HUES64 (cell line): ENCODE results near the gene XKR7.

Experiments
- H3K27ac ChIP-seq: 2 replicates; pipeline ENCODE4 v1.7.0; 2013; ENCODE audit warnings: low read depth, low read length, inconsistent platforms
- H3K27me3 ChIP-seq: 2 replicates; pipeline ENCODE4 v1.6.1; 2013; ENCODE audit warnings: mild to moderate bottlenecking, low read length; ENCODE audit not compliant: insufficient read depth
- H3K36me3 ChIP-seq: 2 replicates; pipeline ENCODE4 v1.6.1; 2013; ENCODE audit warnings: mild to moderate bottlenecking, low read length; ENCODE audit not compliant: insufficient read depth
- H3K4me1 ChIP-seq: 2 replicates; pipeline ENCODE4 v1.6.1; 2013; ENCODE audit warnings: mild to moderate bottlenecking, low read length, moderate library complexity; ENCODE audit not compliant: insufficient read depth
- H3K4me3 ChIP-seq: 2 replicates; pipeline ENCODE4 v1.5.1; 2013; ENCODE audit warnings: mild to moderate bottlenecking, low read length, moderate library complexity
- H3K9ac ChIP-seq: 2 replicates; pipeline ENCODE4 v1.6.1; 2013; ENCODE audit warnings: mild to moderate bottlenecking, low read depth, low read length
- H3K9me3 ChIP-seq: 2 replicates; pipeline ENCODE4 v1.6.1; 2013; ENCODE audit warnings: low read depth, low read length; ENCODE audit not compliant: insufficient read depth
- WGBS: fragments of 150-250, 120-280 bp; methylation state at CpG from one replicate; pipeline ENCODE4 v1.1.7; 2013; ENCODE audit warnings: missing lambda C conversion rate; 5-methylcytosine and 5-hydroxymethylcytosine counted together

Gene XKR7

DNA sequence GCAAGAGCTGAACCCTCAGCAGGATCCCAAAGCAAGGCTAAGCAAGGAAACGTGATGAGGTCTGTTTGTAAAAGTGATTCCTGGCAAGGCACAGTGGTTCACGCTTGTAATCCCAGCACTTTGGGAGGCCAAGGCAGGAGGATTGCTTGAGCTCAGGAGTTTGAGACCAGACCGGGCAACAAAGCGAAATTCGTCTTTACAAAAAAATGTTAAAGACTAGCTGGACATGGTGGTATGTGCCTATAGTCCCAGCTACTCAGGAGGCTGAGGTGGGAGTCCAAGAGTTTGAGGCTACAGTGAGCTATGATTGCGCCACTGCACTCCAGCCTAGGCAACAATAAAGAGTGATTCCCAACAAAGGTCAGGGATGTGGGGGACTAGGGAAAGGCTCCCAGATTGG is 4.1 kb upstream of the XKR7 start:
- no peak overlapping the region for H3K4me3 ChIP-seq
- H3K4me1 ChIP-seq = peaks cover 5% of the 10 kb centered on the region; the same call in 1 of the 2 replicates
- peaks cover 6% of the 10 kb centered on the region; the same call in 1 of the 2 replicates for H3K27me3 ChIP-seq
- WGBS = 82% methylated on average over 6 of the region's 6 CpGs
- no peak overlapping the region for H3K9ac ChIP-seq
- no peaks in the 10 kb centered on the region for H3K36me3 ChIP-seq
- H3K9me3 ChIP-seq = no peaks in the 10 kb centered on the region
- no peak overlapping the region for H3K27ac ChIP-seq

DNA sequence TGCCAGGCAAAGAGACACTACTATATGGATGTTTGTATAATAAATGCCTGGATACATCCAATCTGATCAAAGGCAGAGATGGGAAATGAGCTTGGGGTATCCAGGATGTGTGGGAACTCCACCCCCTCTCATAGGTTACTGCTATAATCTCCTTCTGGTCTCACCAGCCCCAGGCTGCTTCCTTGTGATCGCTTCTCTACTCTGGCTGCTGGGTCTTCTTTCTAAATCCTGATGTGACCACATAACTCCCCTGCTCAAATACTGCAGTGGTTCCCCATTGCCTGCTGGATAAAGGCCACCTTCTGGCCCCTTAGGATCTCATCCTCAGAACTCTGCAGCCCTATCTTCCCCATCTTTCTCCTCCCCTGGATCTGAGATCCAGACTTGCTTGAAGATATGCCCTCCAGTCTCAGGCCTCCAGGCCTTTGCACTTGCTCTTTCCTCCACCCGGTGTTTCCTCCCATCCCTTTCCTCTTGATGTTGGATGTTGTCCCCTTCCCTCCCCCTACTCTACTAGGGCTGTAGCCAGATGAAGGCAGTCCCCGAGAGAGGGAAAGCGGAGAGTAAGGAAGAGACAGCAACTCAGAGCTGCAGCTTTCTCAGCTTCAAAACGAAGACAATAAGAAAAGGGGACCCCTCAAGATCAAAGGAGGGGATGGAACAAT is 828 bp upstream of the XKR7 start:
- Histone ChIP-seq H3K27ac (no peak overlapping the region), H3K4me3 (peak overlapping the region; percentile 69), H3K9me3 (no peaks in the 10 kb centered on the region), H3K36me3 (no peaks in the 10 kb centered on the region), H3K27me3 (peaks cover 17% of the 10 kb centered on the region), H3K4me1 (peaks cover 5% of the 10 kb centered on the region; the same call in 1 of the 2 replicates), H3K9ac (no peak overlapping the region)
- WGBS = 19% methylated on average over 5 of the region's 5 CpGs

DNA sequence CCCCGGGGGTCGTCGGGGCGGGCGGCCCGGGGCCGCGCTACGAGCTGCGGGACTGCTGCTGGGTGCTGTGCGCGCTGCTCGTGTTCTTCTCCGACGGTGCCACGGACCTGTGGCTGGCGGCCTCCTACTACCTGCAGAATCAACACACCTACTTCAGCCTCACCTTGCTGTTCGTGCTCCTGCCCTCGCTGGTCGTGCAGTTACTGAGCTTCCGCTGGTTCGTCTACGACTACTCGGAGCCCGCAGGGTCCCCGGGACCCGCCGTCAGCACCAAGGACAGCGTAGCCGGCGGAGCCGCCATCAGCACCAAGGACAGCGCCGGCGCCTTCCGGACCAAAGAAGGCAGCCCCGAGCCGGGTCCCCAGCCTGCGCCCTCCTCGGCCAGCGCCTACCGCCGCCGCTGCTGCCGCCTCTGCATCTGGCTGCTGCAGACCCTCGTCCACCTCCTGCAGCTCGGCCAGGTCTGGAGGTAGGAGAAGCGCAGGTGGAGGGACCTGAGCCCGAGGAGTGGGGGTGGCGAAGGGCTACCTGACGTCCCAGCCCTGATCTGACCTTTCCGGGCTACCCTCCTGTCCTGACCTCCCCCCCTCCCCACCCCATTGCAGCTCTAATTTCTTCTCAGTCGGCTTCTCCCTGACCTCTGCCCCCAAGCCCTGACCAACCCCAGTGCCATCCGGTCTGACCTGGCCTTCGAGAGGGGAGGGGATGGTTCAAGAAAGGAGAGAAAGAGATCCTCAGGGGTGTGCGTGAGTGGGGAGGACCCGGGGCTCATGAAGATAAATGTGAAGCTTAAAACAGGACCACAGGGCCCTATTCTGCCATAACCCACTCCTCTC is 558 bp downstream of the XKR7 start:
- WGBS = 3% methylated on average over 57 of the region's 57 CpGs
- H3K4me3 ChIP-seq = peak overlapping the region; percentile 69
- H3K9ac ChIP-seq = no peak overlapping the region
- H3K27me3 ChIP-seq = peaks cover 17% of the 10 kb centered on the region
- no peak overlapping the region for H3K27ac ChIP-seq
- peaks cover 5% of the 10 kb centered on the region for H3K4me1 ChIP-seq
- H3K36me3 ChIP-seq = no peaks in the 10 kb centered on the region
- H3K9me3 ChIP-seq = no peaks in the 10 kb centered on the region

DNA sequence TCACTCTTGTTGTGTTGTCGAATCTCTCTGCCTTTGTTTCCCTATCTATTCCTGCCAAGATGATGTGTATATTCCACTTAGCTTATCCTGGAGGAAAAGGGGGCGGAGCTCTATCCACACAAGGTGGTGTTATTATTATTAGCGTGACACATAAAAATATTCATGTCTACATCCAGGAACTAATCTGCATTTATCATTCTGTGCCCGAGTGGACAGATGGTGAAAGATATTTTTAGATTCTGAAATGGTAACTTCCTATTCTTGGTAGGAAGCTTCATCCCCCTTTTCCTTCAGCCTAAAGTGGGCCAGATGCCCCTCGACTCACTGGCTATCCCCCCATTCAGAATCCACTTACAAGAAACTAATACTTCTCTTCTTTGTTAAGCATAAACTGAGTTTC is 2.0 kb downstream of the XKR7 start:
- no peak overlapping the region for H3K4me3 ChIP-seq
- H3K4me1 ChIP-seq = peaks cover 11% of the 10 kb centered on the region
- H3K9ac ChIP-seq = no peak overlapping the region
- WGBS = 81% methylated on average over 2 of the region's 5 CpGs
- H3K9me3 ChIP-seq = no peaks in the 10 kb centered on the region
- H3K27ac ChIP-seq = no peak overlapping the region
- no peaks in the 10 kb centered on the region for H3K36me3 ChIP-seq
- H3K27me3 ChIP-seq = peaks cover 13% of the 10 kb centered on the region

DNA sequence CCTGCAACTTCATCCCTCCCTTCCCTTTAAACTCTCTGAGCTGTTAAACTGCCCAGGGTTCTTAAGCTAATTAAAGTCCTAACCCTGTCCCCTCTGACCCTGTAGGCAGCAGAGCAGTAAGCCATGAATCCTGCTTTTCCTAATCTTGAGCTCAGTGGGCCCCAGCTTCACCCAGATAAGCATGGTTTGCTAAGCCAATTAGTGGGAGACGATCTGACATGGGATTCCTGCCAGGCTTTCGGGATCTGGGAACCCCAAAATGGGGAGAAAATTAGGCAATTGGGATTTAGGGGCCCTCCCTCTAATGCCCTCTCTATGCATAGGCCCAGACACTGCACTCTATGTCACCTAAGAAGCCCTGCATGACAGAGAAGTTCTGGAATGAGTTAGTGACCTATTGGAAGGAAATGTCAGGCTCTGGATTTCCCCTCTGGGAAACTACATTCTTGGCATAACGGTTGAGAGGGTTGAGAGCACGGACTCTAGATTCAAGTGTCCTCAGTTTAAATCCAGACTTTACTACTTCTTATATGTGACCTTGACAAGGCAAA is 4.6 kb downstream of the XKR7 start:
- no peaks in the 10 kb centered on the region for H3K36me3 ChIP-seq
- H3K4me1 ChIP-seq = peaks cover 11% of the 10 kb centered on the region
- no peak overlapping the region for H3K4me3 ChIP-seq
- no peak overlapping the region for H3K9ac ChIP-seq
- H3K27ac ChIP-seq = no peak overlapping the region
- WGBS = 48% methylated on average over 4 of the region's 4 CpGs
- H3K9me3 ChIP-seq = no peaks in the 10 kb centered on the region
- peaks cover 13% of the 10 kb centered on the region for H3K27me3 ChIP-seq

DNA sequence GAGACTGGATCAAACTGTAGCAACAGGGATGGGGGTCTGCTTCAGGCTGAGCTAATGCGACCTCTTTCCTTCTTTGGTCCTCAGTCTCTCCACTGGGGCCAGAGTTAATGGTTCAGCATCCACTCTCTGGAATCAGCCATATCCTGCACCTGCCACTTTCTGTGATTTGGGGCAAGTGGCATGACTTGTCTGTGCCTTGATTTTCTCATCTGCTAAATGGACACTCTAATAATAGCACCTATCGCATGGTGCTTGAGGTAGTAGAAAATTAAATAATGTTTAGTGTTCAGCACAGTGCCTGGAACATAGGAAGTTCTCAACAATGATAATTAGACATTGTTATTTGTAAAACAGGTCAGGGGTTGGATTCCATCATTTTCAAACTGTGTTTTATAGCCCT is 6.3 kb downstream of the XKR7 start:
- Histone ChIP-seq H3K36me3 (no peaks in the 10 kb centered on the region), H3K27me3 (peaks cover 7% of the 10 kb centered on the region), H3K9ac (no peak overlapping the region), H3K9me3 (no peaks in the 10 kb centered on the region), H3K4me3 (no peak overlapping the region), H3K4me1 (peaks cover 11% of the 10 kb centered on the region), H3K27ac (no peak overlapping the region; the same call in 1 of the 2 replicates)
- 95% methylated on average over 2 of the region's 2 CpGs for WGBS

DNA sequence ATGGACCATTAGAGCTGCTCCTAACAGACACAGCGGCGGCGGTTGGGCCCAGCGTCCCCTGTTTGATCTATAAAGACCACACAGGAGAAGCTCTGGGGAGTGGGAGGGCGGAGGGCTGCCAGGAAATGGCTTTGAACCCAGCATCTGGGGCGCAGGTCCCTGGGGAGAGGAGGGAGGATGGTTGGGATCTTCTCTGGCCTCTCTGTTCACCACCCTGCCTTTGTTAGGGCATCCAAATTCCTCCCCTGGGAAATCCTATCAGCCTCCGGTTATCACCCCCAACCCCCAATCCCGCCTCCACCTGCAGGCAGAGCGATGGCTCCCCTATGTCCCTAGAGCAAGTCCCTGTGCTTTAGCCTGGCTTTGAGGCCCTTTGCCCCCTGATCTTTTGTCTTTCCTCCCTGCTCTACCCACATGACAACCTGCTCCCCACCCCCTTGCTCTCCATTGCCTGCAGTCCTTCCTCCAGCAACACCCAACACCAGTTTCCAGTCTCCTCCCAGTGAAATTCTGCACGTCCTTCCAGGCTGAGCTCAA is 7.1 kb downstream of the XKR7 start:
- H3K4me3 ChIP-seq = peak overlapping the region; percentile 22
- H3K9ac ChIP-seq = peak overlapping the region; percentile 3; the same call in 1 of the 2 replicates
- 33% methylated on average over 9 of the region's 10 CpGs for WGBS
- no peaks in the 10 kb centered on the region for H3K36me3 ChIP-seq
- peaks cover under 1% of the 10 kb centered on the region for H3K27me3 ChIP-seq
- peak overlapping the region; percentile 80; the same call in 1 of the 2 replicates for H3K27ac ChIP-seq
- no peaks in the 10 kb centered on the region for H3K9me3 ChIP-seq
- H3K4me1 ChIP-seq = peaks cover 11% of the 10 kb centered on the region

DNA sequence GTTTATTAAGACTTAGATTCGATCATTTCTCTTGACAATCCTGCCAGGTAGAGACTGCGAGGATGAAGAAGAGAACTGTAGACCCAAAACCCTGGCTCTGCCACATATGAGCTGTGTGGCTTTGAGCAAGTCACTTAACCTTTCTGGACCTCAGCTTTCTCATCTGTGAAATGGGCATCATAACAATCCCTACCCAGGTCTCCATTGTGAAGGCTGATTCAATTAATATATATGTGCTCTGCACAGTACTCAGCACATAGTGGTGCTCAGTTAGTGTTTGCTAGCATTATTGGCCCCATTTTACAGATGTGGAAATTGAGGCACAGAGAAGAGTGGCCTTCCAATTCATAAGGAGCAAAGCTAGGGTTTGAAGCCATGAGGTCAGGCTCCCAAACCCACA is 7.9 kb downstream of the XKR7 start:
- Histone ChIP-seq H3K4me1 (peaks cover 11% of the 10 kb centered on the region), H3K9ac (no peak overlapping the region), H3K27ac (no peak overlapping the region), H3K4me3 (no peak overlapping the region), H3K9me3 (no peaks in the 10 kb centered on the region), H3K36me3 (no peaks in the 10 kb centered on the region), H3K27me3 (no peaks in the 10 kb centered on the region; the same call in 1 of the 2 replicates)
- 94% methylated on average over 2 of the region's 2 CpGs for WGBS

DNA sequence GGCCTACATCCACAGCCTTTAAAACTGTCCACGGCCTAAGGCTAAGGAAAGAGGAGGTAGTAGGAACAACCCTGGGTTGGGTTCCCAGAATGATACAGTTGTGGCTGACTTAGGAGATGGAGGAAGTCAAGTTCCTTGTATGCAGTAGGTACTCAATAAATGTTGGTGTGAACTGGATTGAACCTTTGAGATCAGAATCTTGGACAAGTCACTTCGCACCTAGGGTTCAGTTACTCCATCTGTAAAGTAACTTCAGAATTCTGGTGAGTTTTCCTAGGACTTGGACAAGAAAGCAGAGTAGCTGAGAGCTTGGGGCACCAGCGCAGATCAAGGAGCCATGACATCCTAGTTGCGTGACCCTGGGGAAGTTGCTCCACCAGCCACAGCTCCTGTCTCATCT is 9.1 kb downstream of the XKR7 start:
- Histone ChIP-seq H3K27ac (no peak overlapping the region), H3K4me1 (peaks cover 11% of the 10 kb centered on the region), H3K4me3 (no peak overlapping the region), H3K27me3 (no peaks in the 10 kb centered on the region; the same call in 1 of the 2 replicates), H3K36me3 (no peaks in the 10 kb centered on the region), H3K9me3 (no peaks in the 10 kb centered on the region), H3K9ac (no peak overlapping the region)
- 97% methylated on average over 4 of the region's 4 CpGs for WGBS

DNA sequence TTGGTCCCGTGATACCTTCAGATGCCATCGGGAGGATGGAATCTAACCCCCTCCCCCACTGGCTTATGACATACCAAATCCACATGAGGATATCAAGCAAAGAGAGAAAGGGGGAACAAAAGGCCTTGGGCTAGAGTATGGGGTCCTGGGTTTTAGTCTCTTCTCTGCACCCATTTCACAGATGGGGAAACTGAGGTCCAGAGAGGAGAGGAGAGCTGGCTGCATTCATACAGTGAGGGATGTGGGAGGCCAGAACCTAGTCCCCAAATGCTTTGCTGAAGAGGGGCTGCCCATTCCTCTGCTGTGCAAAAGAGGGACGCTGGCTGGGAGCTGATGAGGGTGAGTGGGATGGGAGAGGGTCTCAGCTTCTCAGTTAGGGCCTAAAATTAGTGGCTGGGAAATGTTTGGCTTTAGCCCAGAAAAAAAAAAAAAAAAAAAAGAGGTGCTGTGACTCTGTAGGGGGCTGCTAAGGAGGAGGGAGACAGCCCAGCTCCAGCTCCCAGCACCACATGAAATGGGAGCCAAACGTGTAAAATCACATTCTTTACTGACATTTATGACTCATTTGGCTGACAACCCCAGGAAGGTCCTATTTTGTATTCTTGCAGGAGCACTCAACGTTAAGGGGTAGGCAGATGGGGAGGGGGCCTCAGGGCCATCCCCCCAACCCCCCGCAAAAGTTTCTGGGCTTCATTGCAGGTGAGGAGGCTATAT is 11.9 kb downstream of the XKR7 start:
- Histone ChIP-seq H3K27me3 (no peaks in the 10 kb centered on the region), H3K4me1 (peaks cover 6% of the 10 kb centered on the region), H3K27ac (no peak overlapping the region), H3K9me3 (no peaks in the 10 kb centered on the region), H3K36me3 (no peaks in the 10 kb centered on the region), H3K9ac (no peak overlapping the region), H3K4me3 (no peak overlapping the region)
- 76% methylated on average over 6 of the region's 6 CpGs for WGBS
